SK-N-MC (cell line): ENCODE data around the gene EEF2.

Experiments used
- EZH2 ChIP-seq: fragments of 200-600 bp; sonication (generic); IDR thresholded peaks from one replicate; pipeline ENCODE4 v1.6.1; 2017; ENCODE audit warnings: antibody characterized with exemption
- FOXP2 ChIP-seq: optimal IDR thresholded peaks from 2 replicates; pipeline ENCODE3; 2011; ENCODE audit warnings: mild to moderate bottlenecking, moderate library complexity; ENCODE audit not compliant: insufficient read depth; ENCODE audit errors: extremely low read length, control extremely low read depth
- POLR2AphosphoS5 ChIP-seq: IDR thresholded peaks from 2 replicates; pipeline ENCODE4 v1.6.1; 2012; ENCODE audit warnings: mild to moderate bottlenecking, low read depth, low read length, borderline replicate concordance

DNA sequence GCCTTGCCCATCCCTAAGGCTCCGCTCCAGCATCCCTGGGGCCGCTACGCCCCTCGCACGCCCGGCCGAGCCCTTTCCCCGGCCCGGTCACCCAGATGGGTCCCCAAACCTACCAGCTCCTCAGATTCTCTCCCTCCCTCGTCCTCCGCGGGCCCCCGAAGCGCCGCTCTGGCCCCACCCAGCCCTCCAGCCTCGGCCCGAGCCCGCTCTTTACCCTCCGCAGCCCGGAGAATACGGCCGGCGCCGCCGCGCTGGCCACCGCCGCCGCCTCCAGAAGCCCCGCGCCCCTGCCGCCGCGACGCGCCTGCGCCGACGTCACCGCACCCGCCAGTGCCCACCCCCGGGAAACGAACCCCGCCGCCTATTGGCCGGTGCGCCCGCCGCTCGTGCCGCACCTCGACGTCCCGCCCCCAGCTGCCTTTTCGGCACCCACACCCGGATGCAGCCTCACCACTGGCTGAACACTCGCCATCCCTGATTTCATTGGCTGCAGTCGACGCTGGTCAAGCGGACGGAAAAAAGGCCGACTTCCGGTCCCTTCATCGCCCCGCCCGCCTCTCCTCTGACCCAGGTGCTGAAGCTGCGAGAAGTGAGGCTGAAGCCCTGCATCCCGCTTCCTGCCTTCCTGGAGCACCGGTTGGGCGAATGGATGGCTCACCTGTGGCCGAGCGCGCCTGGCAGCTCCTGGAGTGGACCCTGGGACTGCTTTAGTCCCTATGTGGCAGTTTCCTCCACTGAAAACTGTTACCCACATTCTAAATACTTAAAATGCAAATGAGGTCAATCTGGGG is 14.3 kb downstream of the EEF2 start, which contains the start of gene DAPK3:
- peak; percentile 70; the same call in 1 of the 2 replicates for TF ChIP-seq POLR2AphosphoS5
- TF ChIP-seq EZH2: no peak
- TF ChIP-seq FOXP2: no peak
